Astrocyte of the spinal cord (primary cell): ENCODE results near the gene MAP4K4.
A peak's percentile ranks its signal among the peaks of the same experiment; 100 is the strongest.

Experiments
- DNase-seq: peaks from one replicate; pipeline ENCODE4 v3.0.0; 2011; ENCODE audit warnings: low read depth, low spot score
- H3K4me3 ChIP-seq: 2 replicates; pipeline ENCODE4 v1.5.1; 2011; ENCODE audit warnings: low read depth, mild to moderate bottlenecking, low read length, moderate library complexity
- in situ Hi-C: cut with HindIII; loops from 2 replicates; pipeline ENCODE4 v1.10.0; 2017; ENCODE audit warnings: low sequenced_read_pairs
- TF ChIP-seq, protein P1 (sequence below): IDR thresholded peaks from 2 replicates; pipeline ENCODE4 v1.5.1; 2012; ENCODE audit warnings: low read depth, mild to moderate bottlenecking, low read length, inconsistent platforms

The MAP4K4 gene

DNA sequence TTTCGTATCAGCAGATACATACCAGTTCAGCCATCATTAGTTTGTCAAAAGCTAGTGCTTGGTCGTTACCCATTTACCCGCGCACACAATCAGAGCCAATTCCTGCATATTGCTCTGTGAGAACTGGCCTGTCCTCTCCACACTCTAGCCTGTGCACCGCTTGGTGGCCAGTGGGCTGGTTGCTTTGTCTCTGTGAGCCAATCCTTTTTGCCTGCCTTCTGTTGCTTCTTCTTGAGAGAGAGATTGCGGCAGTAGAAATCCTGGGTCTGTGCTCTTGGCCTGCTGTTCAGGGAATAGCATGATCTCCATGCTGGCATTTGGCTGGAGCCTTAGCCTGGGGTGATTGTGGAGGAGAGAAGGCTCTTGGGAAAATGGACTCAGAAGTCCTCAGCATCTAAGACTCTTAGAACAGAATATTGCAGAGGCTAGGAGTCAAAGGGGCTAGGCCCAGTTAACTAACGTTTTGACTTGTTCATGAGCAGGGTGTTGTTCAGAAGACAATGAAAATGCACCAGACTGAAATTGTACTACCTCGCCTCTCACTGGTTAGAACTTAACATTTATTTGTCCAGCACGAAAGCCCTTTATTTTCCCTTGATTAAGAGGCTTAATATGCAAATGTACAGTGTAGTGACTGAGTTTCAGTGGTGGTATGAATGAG is 37.1 kb downstream of the MAP4K4 start:
- TF ChIP-seq, protein P1, sequence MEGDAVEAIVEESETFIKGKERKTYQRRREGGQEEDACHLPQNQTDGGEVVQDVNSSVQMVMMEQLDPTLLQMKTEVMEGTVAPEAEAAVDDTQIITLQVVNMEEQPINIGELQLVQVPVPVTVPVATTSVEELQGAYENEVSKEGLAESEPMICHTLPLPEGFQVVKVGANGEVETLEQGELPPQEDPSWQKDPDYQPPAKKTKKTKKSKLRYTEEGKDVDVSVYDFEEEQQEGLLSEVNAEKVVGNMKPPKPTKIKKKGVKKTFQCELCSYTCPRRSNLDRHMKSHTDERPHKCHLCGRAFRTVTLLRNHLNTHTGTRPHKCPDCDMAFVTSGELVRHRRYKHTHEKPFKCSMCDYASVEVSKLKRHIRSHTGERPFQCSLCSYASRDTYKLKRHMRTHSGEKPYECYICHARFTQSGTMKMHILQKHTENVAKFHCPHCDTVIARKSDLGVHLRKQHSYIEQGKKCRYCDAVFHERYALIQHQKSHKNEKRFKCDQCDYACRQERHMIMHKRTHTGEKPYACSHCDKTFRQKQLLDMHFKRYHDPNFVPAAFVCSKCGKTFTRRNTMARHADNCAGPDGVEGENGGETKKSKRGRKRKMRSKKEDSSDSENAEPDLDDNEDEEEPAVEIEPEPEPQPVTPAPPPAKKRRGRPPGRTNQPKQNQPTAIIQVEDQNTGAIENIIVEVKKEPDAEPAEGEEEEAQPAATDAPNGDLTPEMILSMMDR: no peak
- in situ Hi-C loops: no loop called here
- H3K4me3 ChIP-seq: no peak overlapping the region
- no peak for DNase-seq

DNA sequence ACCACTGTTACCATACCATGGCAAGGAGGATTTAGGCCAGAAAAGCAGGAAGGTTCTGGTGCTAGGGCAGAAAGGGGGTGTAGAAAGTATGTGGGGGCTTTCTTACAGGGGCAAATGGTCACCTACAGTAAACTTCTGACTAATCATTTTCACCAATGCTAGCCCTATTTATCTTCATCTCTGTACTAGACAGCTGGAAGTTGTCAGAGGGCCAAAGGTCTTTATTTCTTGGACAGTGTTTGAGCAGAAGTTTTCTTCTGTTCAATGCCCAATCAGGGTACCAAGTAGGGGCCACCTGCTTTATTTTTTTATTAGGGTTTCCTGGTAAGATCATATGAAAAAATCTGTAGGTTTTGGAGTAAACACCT is 37.6 kb downstream of the MAP4K4 start:
- H3K4me3 ChIP-seq: no peak overlapping the region
- no peak for DNase-seq
- TF ChIP-seq, protein P1: no peak
- in situ Hi-C loops: no loop called here

DNA sequence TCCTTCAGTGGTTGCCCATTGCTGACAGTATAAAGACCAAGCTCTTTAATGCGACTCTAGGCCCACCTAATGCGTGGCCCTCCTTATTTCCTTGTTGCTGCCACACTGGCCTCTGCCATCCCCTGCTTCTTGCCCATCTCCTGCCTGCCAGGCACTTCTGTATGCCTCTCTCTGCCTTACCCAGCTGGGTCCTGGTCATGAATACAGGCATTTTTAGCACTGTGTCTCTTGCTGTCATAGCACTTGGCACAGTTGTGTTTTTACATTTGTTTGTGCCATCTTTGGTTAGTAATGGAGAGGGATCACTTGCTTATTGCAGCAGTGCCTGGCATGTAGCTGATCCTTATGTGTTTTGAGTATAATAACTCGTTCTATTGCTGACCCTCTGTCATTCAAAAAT is 38.7 kb downstream of the MAP4K4 start:
- TF ChIP-seq, protein P1: no peak
- in situ Hi-C loops: no loop called here
- no peak overlapping the region for H3K4me3 ChIP-seq
- no peak for DNase-seq

DNA sequence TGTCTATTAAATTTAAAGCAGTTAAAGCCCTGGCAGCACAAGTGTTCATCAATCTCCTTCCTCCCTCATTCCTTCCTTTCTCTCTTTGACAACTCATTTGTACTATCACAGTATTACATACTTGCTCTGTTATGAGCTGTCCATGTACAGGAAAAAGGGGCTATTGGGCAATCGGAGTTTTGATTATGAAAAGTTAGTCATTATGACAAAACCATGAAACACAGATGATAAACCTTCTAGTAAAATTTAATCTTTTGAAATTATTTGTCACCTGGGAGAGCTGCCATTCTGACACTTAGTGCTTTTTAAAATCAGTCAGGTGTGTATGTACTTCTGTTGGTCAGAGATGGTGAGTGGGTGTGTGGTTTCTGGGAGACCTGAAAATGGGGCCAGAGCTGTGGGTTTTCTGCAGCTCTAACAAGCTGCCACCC is 39.4 kb downstream of the MAP4K4 start:
- TF ChIP-seq, protein P1: no peak
- in situ Hi-C loops: no loop called here
- no peak overlapping the region for H3K4me3 ChIP-seq
- DNase-seq: peak; percentile 42

DNA sequence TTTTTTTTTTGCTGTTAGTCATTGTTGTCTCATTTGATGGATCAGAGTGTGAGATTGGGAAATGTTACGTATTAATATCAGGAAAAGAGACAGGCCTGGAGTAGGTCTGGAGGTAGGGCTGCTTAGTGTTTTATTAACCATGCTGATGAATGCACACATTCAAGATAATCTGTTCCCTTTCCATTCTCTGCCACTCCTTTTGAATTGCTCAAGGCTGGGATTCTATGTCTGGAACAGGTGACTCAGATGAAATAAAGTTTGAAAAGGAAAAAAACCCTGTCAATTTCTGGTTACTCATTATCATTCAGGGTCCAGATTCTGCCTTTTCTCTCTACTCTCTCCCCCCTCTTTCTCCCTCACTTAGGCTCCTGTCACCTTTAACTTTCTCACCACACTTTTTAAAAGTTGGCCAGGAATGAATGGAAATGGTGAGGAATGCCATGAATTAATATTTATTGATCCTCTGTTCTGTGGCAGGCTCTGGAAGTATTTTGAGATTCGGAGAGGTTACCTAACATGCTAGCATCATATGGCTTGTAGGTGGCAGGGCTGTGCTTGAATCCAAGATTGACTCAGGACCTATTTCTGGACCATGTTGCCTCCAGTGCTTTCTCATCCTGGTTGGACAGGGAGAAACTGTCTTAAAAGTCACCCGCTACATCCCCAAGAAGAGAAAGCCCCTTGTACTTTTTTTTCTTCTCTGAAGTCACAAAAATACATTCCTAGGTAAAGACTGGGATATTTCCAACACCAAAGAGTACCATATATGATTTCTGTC is 40.2 kb downstream of the MAP4K4 start:
- no peak for DNase-seq
- in situ Hi-C loops: no loop called here

DNA sequence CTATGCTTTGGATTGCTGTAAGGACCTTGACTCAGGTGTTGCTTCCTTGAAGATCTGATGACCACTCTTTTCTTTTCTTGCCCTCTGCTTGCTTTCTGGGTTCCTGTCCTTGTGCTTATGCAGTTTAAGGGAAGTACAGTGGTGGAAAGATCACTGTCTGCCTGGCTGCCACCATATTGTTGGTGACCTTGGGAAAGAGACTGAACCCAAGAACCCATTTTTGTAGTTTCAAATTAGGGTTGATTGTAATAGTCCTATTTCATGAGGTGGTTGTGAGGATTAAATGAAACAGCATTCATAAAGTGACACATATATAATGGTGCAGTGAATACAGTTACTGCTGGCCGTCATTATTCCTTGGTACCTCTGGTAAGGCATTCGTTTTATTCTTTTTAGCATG is 41.1 kb downstream of the MAP4K4 start:
- no peak for DNase-seq
- in situ Hi-C loops: no loop called here
- no peak overlapping the region for H3K4me3 ChIP-seq
- TF ChIP-seq, protein P1: no peak

More for the DNA sequence above, 40.2 kb downstream of the MAP4K4 start:
- H3K4me3 ChIP-seq: no peak overlapping the region
- TF ChIP-seq, protein P1: no peak
